NCI-H1436 treated with DMSO at 0.1 percent for 48 hours (cell line): ENCODE measurements around the gene RPL37A.
"Not testable (repeated sequence)": the region's sequence is repeated elsewhere in the genome, so short reads cannot be mapped to it uniquely, and the experiment has no call there.

Experiments
- DNase-seq: peaks from one replicate; lab custom pipeline; 2025; lab: John Stamatoyannopoulos, UW

RPL37A gene

DNA sequence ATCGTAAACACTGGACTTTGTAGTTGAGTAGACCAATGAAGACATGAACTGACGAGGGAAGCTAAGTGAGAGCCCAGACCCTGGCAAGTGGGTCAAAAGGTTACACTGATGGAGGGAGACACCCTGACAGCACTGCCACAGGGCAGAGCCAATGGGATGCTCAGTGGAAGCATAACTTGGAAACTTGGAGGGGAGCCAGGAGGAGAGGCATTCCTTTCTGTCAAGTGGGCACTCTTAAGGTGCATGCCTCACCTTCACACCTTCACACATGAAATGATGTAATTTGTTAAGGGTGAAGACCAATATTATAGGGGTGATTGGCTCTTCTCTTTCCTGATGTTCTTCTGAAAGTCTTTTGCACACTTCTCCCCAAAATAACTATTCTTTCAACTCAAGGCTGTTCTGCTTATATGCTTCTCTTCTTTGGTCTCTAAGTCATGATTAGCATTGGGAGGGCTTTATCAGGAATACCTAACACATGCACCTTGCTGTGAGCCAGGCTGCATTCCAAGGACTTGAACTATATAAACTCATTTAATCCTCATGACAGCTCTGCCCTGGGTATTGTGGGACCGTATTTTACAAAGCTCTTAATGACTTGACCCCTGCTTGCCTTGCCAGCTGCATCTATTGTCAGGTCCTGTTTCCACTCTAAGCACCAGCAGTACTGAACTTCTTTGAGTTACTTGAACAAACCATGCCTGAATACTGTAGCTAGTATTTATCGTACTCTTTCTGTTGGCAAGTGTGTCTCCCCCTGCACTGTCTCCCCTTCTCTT, 19.0 kb downstream of the RPL37A start:
- no peak for DNase-seq

- DNase-seq = not testable (repeated sequence)
These were observed 20.0 kb downstream of the RPL37A start for GRCh38 chr2:216518566-216519119.

GRCh38 chr2:216519154-216519762, 20.6 kb downstream of the RPL37A start:
- peak; percentile 52 for DNase-seq

DNA sequence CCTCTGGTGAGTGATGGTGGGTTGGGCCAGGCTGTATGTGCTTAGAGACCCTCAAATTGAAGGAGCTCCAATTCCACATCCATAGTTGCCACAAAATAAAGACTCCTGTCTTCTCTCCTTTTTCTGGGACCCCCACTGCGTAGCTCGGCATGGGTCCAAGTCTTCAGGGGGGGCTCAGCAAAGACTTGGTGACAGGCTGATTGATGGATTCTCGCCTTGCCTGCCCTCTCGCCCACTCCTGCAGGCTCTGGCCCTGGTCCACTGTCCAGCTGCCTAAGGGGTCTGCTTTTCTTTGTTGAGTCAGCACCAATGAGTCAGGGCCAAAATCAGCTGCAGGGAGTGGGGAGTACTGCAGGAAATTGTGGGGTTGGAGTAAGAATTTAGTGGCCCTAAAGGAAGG, 21.5 kb downstream of the RPL37A start:
- DNase-seq = no peak

DNA sequence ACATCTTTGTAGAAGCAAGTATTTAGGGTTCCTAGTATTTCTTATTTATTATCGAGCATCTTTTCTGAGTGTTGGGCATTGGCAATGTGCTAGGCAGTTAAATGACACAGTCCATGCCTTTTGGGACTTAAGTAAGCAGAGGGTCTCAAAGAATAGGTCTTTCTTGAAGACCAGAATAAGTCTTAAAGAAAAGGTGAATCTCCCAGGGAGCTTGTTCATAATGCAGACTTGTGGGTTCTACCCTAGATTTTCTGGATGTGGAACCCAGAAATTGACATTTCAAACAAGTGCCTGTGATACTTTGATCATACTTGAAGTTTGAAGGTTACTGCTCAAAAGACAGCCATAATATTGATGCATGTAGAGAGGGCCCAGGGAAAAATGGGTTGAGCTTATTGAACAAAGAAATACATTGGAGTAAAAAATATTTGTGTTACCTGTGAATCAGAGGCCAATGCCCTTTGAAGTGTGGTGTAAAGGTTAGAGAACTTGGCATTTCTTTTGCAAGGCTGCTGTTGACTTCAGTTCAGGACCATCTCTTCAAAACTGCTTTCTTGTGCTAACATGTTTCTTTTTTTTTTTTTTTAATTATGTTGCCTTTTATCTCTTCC, 24.4 kb downstream of the RPL37A start:
- DNase-seq = no peak

DNA sequence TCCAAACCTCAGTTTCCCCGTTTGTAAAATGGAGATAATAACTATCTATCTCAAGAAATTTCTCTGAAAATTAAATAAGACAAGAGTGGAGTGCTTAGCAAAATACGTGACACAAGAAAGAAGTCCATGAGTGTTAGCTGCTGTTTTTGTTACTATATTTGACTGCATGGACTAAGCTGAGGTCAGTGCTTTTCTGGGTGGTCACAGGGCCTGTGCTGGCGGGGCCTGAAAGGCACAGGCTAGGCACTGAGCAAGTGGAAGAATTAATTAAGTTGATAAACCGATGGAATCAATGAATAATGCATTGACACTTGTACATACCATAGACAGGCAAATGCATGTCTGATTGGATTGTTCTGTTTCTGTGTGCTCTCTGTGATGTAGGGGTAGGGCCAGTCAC, 27.3 kb downstream of the RPL37A start:
- no peak for DNase-seq

DNA sequence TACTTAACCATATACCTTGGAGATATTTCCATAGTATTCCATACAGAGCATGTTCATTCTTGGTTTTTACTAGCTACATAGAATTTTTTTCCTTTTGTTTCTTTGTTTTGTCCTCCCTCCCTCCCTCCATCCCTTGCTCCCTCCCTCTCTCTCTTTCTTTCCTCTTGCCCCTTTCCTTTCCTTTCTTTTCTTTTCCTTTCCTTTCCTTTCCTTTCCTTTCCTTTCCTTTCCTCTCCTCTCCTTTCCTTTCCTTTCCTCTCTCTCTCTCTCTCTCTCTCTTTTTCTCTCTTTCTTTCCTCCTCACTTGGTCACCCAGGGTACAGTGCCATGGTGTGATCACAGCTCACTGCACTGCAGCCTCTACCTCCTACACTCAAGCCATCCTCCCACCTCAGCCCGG, 28.3 kb downstream of the RPL37A start:
- no peak for DNase-seq

GRCh38 chr2:216527600-216527999, 29.0 kb downstream of the RPL37A start:
- no peak for DNase-seq

GRCh38 chr2:216532562-216532961, 33.9 kb downstream of the RPL37A start:
- DNase-seq = no peak

- no peak for DNase-seq
These were observed 35.0 kb downstream of the RPL37A start for GRCh38 chr2:216533609-216534008.

- DNase-seq = no peak
These were observed 36.2 kb downstream of the RPL37A start for GRCh38 chr2:216534809-216535208.

GRCh38 chr2:216535454-216535995, 36.9 kb downstream of the RPL37A start:
- no peak for DNase-seq

DNA sequence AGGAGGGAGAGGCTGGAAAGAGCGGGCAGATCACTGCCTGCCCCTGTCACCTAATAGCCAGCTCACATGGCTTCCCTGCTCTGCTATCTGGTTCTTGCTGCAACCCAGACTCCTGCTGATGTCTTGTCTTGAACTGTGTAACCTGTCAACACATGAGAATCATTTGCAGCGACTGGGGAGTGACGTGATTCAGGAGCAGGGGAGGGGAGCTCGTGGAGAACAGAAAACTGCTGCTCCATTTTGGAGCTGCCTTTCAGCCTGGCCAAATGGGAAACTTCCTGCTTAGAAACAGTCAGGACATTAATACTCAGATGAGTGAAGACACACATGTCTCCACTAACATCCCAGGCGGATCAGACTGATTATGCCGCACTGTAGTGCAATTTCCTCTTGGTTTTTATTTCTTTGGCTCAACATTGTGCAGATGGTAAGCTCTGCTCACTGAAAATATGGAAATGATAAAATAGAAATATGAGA, 38.1 kb downstream of the RPL37A start:
- DNase-seq = no peak

DNA sequence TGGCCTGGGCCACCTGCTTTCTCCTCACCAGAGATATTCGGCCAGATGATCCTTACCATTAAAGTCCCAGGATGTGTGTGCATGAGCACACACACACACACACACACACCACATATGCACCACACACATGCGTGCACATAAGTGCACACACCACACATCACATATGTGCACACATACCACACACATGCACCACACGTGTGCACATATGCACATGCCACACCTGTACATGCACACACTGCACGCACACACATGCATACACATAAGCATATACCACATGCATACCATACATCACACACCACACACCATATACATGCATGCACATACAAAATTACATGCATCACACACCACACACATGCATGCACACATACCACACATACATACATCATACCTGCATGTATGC, 38.7 kb downstream of the RPL37A start:
- no peak for DNase-seq

DNA sequence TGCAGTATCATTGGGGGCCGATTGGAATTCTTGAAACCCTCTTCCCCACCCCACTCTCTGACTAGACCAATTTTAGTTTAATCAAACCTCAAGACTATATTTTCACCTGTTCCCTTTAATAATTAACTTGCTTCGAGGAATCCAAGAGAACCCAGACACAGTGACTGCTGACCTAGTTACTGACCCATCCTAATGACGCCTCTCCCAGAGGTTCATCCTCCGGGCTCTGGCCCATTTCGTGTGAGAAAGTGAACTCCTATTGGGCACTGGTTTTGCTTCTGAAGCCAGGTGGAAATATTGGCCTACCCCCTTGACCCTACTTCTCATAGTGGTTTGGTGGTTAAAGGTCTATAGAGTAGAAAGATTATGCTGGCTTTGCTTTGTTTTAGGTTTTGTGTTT, 39.9 kb downstream of the RPL37A start:
- DNase-seq = no peak

- DNase-seq = no peak
These were observed 40.5 kb downstream of the RPL37A start for GRCh38 chr2:216539120-216539519.

DNA sequence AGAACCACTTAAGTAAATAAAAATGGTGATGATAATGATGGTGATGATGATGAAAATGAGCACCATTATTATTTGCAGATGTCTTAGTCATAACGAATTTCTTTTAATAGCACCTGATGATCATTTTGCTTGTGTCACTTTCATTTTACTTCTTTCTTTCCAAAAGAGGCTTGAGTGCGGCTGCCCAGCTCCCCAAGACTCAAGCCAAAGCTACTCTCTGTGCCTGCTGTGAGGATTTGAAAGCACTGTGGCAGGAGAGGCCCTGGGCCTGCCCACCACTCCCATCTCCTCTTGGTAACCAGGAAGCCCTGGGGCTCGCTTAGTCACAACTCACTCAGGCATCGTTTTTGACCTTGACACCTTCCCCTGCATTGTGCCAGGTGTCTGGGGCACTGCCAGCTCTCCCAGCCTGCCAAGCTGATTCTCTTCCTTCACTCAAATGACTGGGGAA, 41.2 kb downstream of the RPL37A start:
- peak; percentile 80 for DNase-seq

- no peak for DNase-seq
These were observed 42.3 kb downstream of the RPL37A start for GRCh38 chr2:216540920-216541319.

- no peak for DNase-seq
These were observed 42.9 kb downstream of the RPL37A start for GRCh38 chr2:216541505-216541904.

DNA sequence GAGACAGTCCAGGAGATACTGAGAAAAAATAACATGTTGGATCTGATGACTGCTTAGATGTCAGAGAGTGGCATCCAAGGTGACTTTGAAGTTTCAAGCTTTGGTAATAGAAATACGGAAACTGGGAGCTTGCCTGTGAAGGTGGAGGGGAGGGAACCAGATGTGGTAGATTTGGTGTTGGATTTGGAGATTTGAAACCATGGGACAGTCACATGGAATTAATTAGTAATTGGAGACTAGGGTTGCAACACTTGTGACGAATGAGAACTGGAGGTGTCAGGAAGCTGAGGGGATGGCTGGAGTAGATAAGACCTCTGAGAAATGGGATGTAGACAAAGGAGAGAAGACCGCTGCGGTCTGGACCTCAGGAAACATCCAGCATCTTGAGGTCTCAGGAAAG, 46.7 kb downstream of the RPL37A start:
- DNase-seq = no peak

DNA sequence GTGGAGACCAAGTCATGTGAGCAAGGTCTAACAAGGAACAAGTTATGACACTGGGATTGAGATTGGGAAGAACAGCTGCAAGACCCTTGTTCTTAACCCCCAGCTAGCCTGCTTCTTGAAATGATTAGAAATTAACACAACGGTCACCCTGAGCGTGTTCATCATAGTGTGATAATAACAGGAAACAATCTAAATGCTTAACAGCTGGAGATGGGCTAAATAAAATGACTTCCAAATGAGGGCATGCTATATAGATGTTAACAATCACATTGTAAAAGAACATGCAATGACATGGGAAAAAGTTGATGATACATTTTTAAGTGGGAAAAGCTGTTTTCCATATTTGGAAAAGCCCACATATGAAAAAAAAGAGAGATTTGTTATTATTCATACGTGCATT, 47.6 kb downstream of the RPL37A start:
- DNase-seq = no peak

- DNase-seq = no peak
These were observed 48.2 kb downstream of the RPL37A start for GRCh38 chr2:216546641-216547403.
